Fibroblast of the aortic adventitia (primary cell): ENCODE measurements around the gene RAD51B. TPM values are rescaled to one million over a fixed set of nuclear protein-coding genes. Genes with fewer than 3 reads are reported as not detected.

ENCODE experiments used
- DNase-seq: peaks from one replicate; pipeline ENCODE4 v3.0.0-alpha.2; 2010; ENCODE audit warnings: low read depth
- H3K4me3 ChIP-seq: 2 replicates; pipeline ENCODE4 v1.5.1; 2011; ENCODE audit warnings: low read depth, mild to moderate bottlenecking, control low read depth, low read length, moderate library complexity
- CTCF ChIP-seq: IDR thresholded peaks from 2 replicates; pipeline ENCODE4 v1.5.1; 2011; ENCODE audit warnings: mild to moderate bottlenecking, low read length, control low read depth, inconsistent platforms; ENCODE audit not compliant: insufficient read depth
- total RNA-seq: library from RNA; depleted of rRNA; stranded (reverse); fragments of >200 nt; gene quantifications from 2 replicates; pipeline ENCODE4 v1.2.3, GENCODE V29; 2012; ENCODE audit warnings: low replicate concordance

Gene RAD51B
- total RNA-seq, 1 donor: 28.7 TPM

- H3K4me3 ChIP-seq: no peak overlapping the region
- no peak for TF ChIP-seq CTCF
- peak; percentile 45 for DNase-seq
Observed at GRCh38 chr14:68074765-68075381, 255.3 kb downstream of the RAD51B start.

- H3K4me3 ChIP-seq: no peak overlapping the region
- no peak for DNase-seq
- no peak for TF ChIP-seq CTCF
Observed at GRCh38 chr14:68075382-68076029, 255.9 kb downstream of the RAD51B start.

GRCh38 chr14:68076451-68076850 lies 256.9 kb downstream of the RAD51B start:
- no peak overlapping the region for H3K4me3 ChIP-seq
- DNase-seq: peak; percentile 66
- TF ChIP-seq CTCF: no peak

GRCh38 chr14:68079941-68080697 lies 260.5 kb downstream of the RAD51B start:
- no peak overlapping the region for H3K4me3 ChIP-seq
- no peak for TF ChIP-seq CTCF
- DNase-seq: no peak

GRCh38 chr14:68081489-68081888 lies 261.9 kb downstream of the RAD51B start:
- no peak for TF ChIP-seq CTCF
- no peak overlapping the region for H3K4me3 ChIP-seq
- no peak for DNase-seq

GRCh38 chr14:68082698-68083291 lies 263.2 kb downstream of the RAD51B start:
- no peak overlapping the region for H3K4me3 ChIP-seq
- DNase-seq: no peak
- no peak for TF ChIP-seq CTCF
